ENCODE measurements around the gene CCDC57.

GRCh38 chr17:82053130-82053529, 159.5 kb downstream of the CCDC57 start:
- no peak for TF ChIP-seq EZH2 (optimal IDR thresholded peaks at IDR 0.05; ENCODE audit: low read depth, low read length)
- no peak for TF ChIP-seq CTCF (IDR thresholded peaks at IDR 0.05; ENCODE audit: low read length)

Measured in MM.1S (cell line).